Stimulated activated CD4-positive, alpha-beta T cell treated with anti-CD3 and anti-CD28 coated beads, TNF-alpha, amount 100 ng/mL, for 1 hour (primary cell): Measurements from ENCODE around the gene TRABD2B.

Source experiments
- DNase-seq, 3 donors: peaks; one replicate each; pipeline ENCODE4 v3.0.0-alpha.2; 2020; ENCODE audit warnings: low read depth in 3 of 3, low spot score in 1 of 3

Gene TRABD2B

GRCh38 chr1:47780469-47780995 lies 216.7 kb downstream of the TRABD2B start:
- DNase-seq: no peak

GRCh38 chr1:47779613-47780012 lies 217.6 kb downstream of the TRABD2B start:
- DNase-seq: no peak

- DNase-seq: no peak
Measured at GRCh38 chr1:47778280-47778679, 218.9 kb downstream of the TRABD2B start.

GRCh38 chr1:47777322-47777721 lies 219.9 kb downstream of the TRABD2B start:
- DNase-seq: no peak

- no peak for DNase-seq
Measured at GRCh38 chr1:47776667-47777131, 220.5 kb downstream of the TRABD2B start.

GRCh38 chr1:47774986-47775834 lies 222.0 kb downstream of the TRABD2B start:
- DNase-seq: no peak

- DNase-seq: no peak
Measured at GRCh38 chr1:47772960-47773682, 224.1 kb downstream of the TRABD2B start.

GRCh38 chr1:47772281-47772680 lies 224.9 kb downstream of the TRABD2B start:
- DNase-seq: no peak

GRCh38 chr1:47771751-47772150 lies 225.4 kb downstream of the TRABD2B start:
- no peak for DNase-seq

GRCh38 chr1:47769983-47770382 lies 227.2 kb downstream of the TRABD2B start:
- DNase-seq: no peak

GRCh38 chr1:47769295-47769694 lies 227.9 kb downstream of the TRABD2B start:
- no peak for DNase-seq

GRCh38 chr1:47767741-47768100 lies 229.5 kb downstream of the TRABD2B start:
- DNase-seq: no peak

GRCh38 chr1:47766832-47767740 lies 230.1 kb downstream of the TRABD2B start:
- DNase-seq: no peak

- no peak for DNase-seq
Measured at GRCh38 chr1:47765742-47766485, 231.3 kb downstream of the TRABD2B start.

GRCh38 chr1:47765236-47765635 lies 231.9 kb downstream of the TRABD2B start:
- no peak for DNase-seq

- DNase-seq: no peak
Measured at GRCh38 chr1:47764461-47765046, 232.6 kb downstream of the TRABD2B start.

- DNase-seq: no peak
Measured at GRCh38 chr1:47763591-47764171, 233.5 kb downstream of the TRABD2B start.

- no peak for DNase-seq
Measured at GRCh38 chr1:47761974-47762373, 235.2 kb downstream of the TRABD2B start.

GRCh38 chr1:47761201-47761930 lies 235.8 kb downstream of the TRABD2B start:
- DNase-seq: no peak
